Measurements from ENCODE around the gene TREH.

The TREH gene

GRCh38 chr11:118645066-118645715 lies 34.3 kb downstream of the TREH start:
- no peak for DNase-seq

GRCh38 chr11:118644496-118644895 lies 35.0 kb downstream of the TREH start:
- no peak for DNase-seq

GRCh38 chr11:118643995-118644345 lies 35.5 kb downstream of the TREH start:
- DNase-seq, result no peak

- DNase-seq, result no peak
Measured at GRCh38 chr11:118643142-118643994, 36.1 kb downstream of the TREH start.

GRCh38 chr11:118641397-118642019 lies 37.9 kb downstream of the TREH start:
- DNase-seq, result no peak

- DNase-seq, result no peak
Measured at GRCh38 chr11:118640332-118641154, 38.9 kb downstream of the TREH start.

- DNase-seq, result no peak
Measured at GRCh38 chr11:118639899-118640298, 39.6 kb downstream of the TREH start.

GRCh38 chr11:118638726-118639125 lies 40.7 kb downstream of the TREH start:
- DNase-seq, result no peak

- no peak for DNase-seq
Measured at GRCh38 chr11:118636569-118637290, 42.7 kb downstream of the TREH start.

GRCh38 chr11:118635642-118636041 lies 43.8 kb downstream of the TREH start:
- DNase-seq, result no peak

- DNase-seq, result peak in 1 of 2 donors; percentile 25
Measured at GRCh38 chr11:118635237-118635591, 44.2 kb downstream of the TREH start.

GRCh38 chr11:118634431-118635236 lies 44.8 kb downstream of the TREH start:
- peak in 1 of 2 donors; percentile 34 for DNase-seq

- no peak for DNase-seq
Measured at GRCh38 chr11:118633979-118634378, 45.5 kb downstream of the TREH start.

- DNase-seq, result no peak
Measured at GRCh38 chr11:118633319-118633690, 46.1 kb downstream of the TREH start.

GRCh38 chr11:118632577-118633318 lies 46.7 kb downstream of the TREH start:
- no peak for DNase-seq

- no peak for DNase-seq
Measured at GRCh38 chr11:118631142-118631909, 48.1 kb downstream of the TREH start.

- DNase-seq, result no peak
Measured at GRCh38 chr11:118629761-118630661, 49.4 kb downstream of the TREH start.

- no peak for DNase-seq
Measured at GRCh38 chr11:118628861-118629549, 50.4 kb downstream of the TREH start.
